T-helper 1 cell treated with Interleukin-12 subunit alpha and Interleukin-12 subunit beta and Interleukin-4 antibody, amounts not matched to agents 30 ng/mL and 1 ng/mL, for 36 hours (primary cell): ENCODE data around the gene CHMP4B. TPM values are rescaled to one million over a fixed set of nuclear protein-coding genes. Genes with fewer than 3 reads are reported as not detected.

Experiments
- intact Hi-C: fragments of 100-400 bp; cut with micrococcal nuclease; formaldehyde crosslinking; loops from one replicate; pipeline ENCODE4 v1.15.1; 2024
- total RNA-seq: library from RNA; stranded (reverse); gene quantifications from 2 replicates; pipeline ENCODE4 v1.2.3, GENCODE V29; 2022

CHMP4B gene
- 78.0 and 84.5 TPM in 2 replicates for total RNA-seq

GRCh38 chr20:33810885-33811775 is at the start of gene CHMP4B:
CHMP4B (plus strand) TSS chr20:33811348; CDS start chr20:33811469, 121 bp downstream.
- intact Hi-C loops = loop anchor here (1.0 to 5.0 kb wide), 20 partner anchors 32 to 1602 kb away; partner anchors contain the start of genes CDK5RAP1, DYNLRB1, E2F1 and EIF2S2

GRCh38 chr20:33761698-33762250 is 49.4 kb upstream of the CHMP4B start:
- intact Hi-C loops = no loop called here

- intact Hi-C loops = no loop called here
These were observed 46.0 kb upstream of the CHMP4B start for GRCh38 chr20:33765099-33765498.

GRCh38 chr20:33765592-33765991 is 45.6 kb upstream of the CHMP4B start:
- intact Hi-C loops = no loop called here

- intact Hi-C loops = no loop called here
These were observed 44.5 kb upstream of the CHMP4B start for GRCh38 chr20:33766686-33767085.

- intact Hi-C loops = no loop called here
These were observed 43.4 kb upstream of the CHMP4B start for GRCh38 chr20:33767777-33768138.

GRCh38 chr20:33769043-33769442 is 42.1 kb upstream of the CHMP4B start:
- intact Hi-C loops = no loop called here

GRCh38 chr20:33770005-33770404 is 41.1 kb upstream of the CHMP4B start:
- intact Hi-C loops = no loop called here

- intact Hi-C loops = no loop called here
These were observed 39.2 kb upstream of the CHMP4B start for GRCh38 chr20:33771938-33772337.

- intact Hi-C loops = no loop called here
These were observed 38.7 kb upstream of the CHMP4B start for GRCh38 chr20:33772439-33772838.

- intact Hi-C loops = no loop called here
These were observed 37.6 kb upstream of the CHMP4B start for GRCh38 chr20:33773412-33774089.

GRCh38 chr20:33777816-33778215 is 33.3 kb upstream of the CHMP4B start:
- intact Hi-C loops = loop anchor here (2.0 kb wide), 2 partner anchors 33 to 45 kb away; partner anchors contain the start of gene CHMP4B

- intact Hi-C loops = no loop called here
These were observed 30.0 kb upstream of the CHMP4B start for GRCh38 chr20:33781133-33781532.

GRCh38 chr20:33781945-33782344 is 29.2 kb upstream of the CHMP4B start:
- intact Hi-C loops = no loop called here

- intact Hi-C loops = no loop called here
These were observed 27.9 kb upstream of the CHMP4B start for GRCh38 chr20:33783256-33783655.

GRCh38 chr20:33783818-33784217 is 27.3 kb upstream of the CHMP4B start:
- intact Hi-C loops = no loop called here

- intact Hi-C loops = no loop called here
These were observed 26.9 kb upstream of the CHMP4B start for GRCh38 chr20:33784225-33784624.

- intact Hi-C loops = loop anchor here (5.0 kb wide), 1 partner anchor 328 kb away; no protein-coding TSS in a partner anchor
These were observed 25.6 kb upstream of the CHMP4B start for GRCh38 chr20:33785503-33785902.

GRCh38 chr20:33787253-33787891 is 23.8 kb upstream of the CHMP4B start:
- intact Hi-C loops = loop anchor here (5.0 kb wide), 1 partner anchor 330 kb away; no protein-coding TSS in a partner anchor

- intact Hi-C loops = loop anchor here (5.0 kb wide), 1 partner anchor 331 kb away; no protein-coding TSS in a partner anchor
These were observed 22.6 kb upstream of the CHMP4B start for GRCh38 chr20:33788351-33789049.
